HG03575 (cell line): ENCODE measurements around the gene AURKB.
"Not testable (repeated sequence)": the region's sequence is repeated elsewhere in the genome, so short reads cannot be mapped to it uniquely, and the experiment has no call there.

Experiments
- ATAC-seq: cut with Tn5 transposase; IDR thresholded peaks from one replicate; pipeline ENCODE4 v1.9.1; 2021; ENCODE audit not compliant: unreplicated experiment, insufficient number of reproducible peaks, low FRiP score; ENCODE audit errors: extremely low read depth

The AURKB gene

GRCh38 chr17:8226536-8227237, 16.3 kb upstream of the AURKB start:
- ATAC-seq, result no peak

DNA sequence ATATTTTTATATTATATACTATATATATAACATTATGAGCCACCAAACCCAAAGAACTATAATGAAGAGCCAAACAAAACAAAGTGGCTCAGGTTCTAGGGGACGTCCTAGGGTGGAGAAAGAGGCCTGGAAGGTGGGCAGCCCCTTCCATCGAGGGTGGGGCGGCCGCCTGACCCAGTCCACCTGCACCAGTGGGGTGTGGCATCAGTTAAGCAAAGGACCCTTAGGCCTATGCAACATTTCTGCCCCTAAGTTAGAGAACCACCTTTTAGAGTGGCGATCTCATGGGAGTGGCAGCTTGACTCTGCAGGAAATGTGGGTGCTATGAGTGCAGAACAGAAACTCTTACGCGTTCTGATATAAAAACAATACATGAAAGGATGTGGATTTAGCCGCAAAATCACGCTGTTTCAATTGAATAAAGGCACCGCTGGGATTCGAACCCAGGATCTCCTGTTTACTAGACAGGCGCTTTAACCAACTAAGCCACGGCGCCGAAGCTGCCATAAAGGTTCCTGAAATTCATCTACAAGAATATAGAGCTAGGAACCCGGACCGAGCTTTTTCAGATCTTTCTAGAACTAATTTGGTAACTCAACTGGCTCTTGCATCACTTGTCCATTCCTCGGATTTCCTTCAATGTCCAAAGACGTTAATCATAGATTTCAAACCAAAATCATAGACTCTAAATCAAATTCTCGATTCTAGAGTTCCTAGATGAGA, 15.6 kb upstream of the AURKB start:
- no peak for ATAC-seq

DNA sequence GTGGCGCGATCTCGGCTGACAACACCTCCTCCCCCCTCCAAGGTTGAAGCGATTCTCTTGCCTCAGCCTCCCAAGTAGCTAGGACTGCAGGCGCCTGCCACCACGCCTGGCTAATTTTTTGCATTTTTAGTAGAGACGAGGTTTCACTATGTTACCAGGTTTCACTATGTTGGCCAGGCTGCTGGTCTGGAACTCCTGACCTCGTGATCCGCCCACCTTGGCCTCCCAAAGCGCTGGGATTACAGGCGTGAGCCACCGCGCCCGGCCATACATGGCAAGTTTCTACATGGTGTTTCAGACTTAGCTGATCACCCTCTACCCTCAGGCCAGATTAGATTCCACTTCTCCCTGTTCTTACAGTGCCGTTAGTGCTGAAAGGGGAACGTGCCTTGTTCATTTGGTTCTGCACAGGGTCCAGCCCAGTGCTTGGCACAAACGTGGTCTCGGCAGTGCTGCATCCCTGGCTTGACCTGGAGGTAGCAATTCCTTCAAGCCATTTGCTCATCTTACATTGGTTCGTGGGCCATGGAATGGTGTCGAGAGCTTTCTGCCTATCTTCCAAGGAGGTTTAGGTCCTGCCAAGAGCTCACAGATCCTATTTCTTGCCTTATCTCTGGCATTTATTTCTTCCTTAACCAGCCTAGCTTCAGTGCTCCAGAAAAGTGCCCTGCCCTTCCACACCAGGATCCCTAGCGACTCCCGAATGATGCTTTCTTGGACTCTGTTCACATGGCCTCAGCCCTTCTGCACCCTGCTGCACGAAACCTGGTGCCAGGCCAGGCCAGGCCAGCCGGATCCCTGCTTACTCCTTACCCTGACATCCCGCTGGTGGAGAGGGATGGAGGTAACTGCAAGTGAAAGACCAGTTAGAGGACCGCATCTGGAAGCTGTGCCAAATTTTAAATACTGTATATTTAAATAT, 14.8 kb upstream of the AURKB start:
- no peak for ATAC-seq

GRCh38 chr17:8223356-8224126, 13.2 kb upstream of the AURKB start:
- ATAC-seq, result no peak

DNA sequence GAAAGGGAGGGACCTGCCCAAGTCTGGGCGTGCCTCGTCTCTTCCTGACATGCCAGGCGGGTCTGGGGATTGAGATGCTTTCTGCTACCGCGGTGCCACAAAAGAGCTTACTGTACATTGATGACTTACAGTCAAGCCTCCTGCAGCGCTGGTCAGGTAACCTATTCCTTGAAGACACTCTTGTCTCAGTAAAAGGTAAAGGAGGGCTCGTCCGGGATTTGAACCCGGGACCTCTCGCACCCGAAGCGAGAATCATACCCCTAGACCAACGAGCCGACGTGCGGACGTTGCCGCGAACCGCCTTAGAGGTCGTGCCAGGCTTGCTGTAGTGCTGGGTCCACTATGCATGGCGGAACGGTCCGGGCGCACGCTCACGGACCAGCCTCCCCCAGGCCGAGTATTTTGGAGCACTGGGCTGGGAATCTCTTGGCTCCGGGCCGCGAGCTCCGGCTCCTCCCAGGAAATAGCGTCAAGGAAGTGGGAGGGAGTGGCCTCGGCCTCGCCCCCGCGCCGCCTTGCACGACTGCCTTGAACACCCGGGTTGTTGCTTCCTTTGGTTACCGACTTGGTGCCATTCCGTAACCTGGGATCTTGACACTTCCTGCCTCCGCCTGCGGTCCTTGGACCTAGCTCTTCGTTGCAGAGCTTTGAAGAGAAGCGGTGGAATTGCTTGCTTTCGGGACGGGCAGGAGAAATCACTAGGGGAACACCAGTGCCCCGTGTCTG, 12.4 kb upstream of the AURKB start:
- ATAC-seq, result no peak

DNA sequence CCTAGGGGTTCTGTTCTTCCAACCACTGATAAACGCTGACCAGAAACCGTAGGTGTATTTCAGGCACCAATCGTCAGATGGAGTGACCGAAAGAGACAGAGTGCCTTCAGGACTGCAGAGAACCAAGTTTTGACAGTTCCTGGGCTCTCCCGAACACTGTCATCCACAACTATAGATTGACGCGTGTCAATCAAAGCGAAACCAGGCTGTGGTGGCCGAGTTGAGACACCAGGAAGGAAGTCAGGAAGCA, 11.9 kb upstream of the AURKB start:
- ATAC-seq, result no peak

DNA sequence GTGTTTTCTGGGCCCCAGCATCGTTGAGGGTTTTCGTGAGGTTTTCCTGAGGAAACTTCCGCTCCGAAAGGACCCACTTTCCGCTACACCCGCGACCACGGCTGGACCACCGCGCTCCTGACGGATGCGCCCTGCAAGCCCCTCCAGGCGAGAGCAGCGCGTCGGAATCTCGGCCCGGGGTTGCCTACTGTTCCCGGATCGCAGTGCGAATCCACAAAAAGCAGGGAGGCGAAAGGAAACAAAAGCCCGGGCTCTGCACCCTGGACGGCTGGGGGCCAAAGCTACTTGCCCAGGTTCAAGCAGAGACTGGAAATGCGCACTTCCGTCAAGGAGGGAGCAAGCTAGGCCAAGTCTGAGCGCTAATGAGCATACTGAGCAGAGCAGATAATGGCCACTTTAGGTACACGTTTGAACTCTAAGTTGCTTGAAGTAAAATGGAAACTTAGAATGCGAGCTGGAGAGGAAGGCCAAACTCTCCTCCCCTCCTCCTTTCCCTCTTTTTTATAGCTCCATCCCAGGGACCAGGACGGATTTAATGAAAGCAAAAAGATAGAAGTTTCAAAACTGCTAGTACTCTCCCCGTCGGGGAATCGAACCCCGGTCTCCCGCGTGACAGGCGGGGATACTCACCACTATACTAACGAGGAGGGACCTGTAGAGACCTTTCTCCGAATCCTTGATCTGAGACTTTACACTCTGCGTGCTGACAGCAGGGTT, 11.4 kb upstream of the AURKB start:
- no peak for ATAC-seq

DNA sequence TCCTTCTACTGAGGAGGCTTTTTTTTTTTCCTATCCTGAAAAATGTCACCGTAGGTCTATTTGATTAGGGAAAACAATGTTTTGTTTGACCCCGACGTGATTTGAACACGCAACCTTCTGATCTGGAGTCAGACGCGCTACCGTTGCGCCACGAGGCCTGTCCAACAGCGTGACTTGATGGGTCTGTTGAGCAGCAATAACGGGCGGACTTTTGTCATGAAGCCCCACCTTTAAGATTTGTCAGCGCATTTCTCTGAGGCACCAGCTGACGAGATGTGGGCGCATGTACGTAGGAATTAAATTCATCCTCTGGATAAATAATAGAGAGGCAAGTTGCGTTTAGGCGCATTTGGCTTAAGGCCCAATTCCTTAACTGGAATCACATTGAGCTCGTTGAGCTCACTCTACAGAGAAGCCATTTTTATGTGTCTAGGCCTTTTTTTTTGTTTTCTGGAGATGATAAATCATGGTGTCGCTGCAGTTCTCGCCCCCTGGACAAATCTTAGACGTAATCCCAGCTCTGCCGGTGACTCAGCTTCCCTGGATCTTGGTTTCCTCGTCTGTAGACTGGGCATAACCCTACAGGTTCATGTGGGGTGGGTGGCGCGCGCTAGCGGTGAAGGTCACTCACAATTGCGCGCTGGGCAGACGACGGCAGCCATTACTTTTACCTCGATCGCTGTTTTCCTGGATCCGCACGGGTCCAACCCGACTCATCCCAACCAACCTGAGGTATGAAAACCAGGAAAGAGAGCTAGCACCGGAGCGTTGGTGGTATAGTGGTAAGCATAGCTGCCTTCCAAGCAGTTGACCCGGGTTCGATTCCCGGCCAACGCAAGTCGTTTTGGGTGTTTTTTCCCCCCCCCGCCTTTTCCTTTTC, 10.6 kb upstream of the AURKB start:
- no peak for ATAC-seq

DNA sequence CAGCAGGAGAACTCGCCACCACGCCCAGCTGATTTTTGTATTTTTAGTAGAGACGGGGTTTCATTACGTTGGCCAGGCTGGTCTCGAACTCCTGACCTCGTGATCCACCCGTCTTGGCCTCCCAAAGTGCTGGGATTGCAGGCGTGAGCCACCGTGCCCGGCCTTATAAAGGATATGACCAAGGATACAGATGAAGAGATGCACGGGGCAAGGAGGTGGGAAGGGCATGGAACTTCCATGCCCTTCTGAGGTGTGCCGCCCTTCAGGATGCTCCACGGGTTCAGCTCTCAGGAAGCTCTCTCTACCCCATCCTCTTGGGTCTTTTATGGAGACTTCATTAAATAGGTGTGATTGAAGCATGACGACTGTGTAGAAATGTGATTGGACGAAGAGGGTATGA, 3.6 kb upstream of the AURKB start:
- ATAC-seq, result not testable (repeated sequence)

GRCh38 chr17:8212312-8213180, 2.2 kb upstream of the AURKB start:
- ATAC-seq, result no peak

- ATAC-seq, result no peak
Measured at GRCh38 chr17:8210761-8211458, 535 bp upstream of the AURKB start.

DNA sequence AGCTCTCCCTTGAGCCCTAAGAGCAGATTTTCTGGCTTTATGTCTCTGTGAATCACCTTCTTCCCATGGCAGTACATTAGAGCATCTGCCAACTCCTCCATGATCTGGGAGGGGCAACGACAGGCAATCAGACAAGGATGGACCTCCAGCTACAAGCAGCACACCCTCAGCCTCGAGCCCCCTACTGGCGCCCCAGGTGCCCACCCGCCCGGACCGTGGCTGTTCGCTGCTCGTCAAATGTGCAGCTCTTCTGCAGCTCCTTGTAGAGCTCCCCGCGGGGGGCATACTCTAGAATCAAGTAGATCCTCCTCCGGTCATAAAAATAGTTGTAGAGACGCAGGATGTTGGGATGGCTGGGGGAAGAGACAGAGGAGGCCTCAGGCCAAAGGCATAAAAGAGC, 3.8 kb downstream of the AURKB start:
- no peak for ATAC-seq

- no peak for ATAC-seq
Measured at GRCh38 chr17:8204761-8205555, 5.4 kb downstream of the AURKB start.

DNA sequence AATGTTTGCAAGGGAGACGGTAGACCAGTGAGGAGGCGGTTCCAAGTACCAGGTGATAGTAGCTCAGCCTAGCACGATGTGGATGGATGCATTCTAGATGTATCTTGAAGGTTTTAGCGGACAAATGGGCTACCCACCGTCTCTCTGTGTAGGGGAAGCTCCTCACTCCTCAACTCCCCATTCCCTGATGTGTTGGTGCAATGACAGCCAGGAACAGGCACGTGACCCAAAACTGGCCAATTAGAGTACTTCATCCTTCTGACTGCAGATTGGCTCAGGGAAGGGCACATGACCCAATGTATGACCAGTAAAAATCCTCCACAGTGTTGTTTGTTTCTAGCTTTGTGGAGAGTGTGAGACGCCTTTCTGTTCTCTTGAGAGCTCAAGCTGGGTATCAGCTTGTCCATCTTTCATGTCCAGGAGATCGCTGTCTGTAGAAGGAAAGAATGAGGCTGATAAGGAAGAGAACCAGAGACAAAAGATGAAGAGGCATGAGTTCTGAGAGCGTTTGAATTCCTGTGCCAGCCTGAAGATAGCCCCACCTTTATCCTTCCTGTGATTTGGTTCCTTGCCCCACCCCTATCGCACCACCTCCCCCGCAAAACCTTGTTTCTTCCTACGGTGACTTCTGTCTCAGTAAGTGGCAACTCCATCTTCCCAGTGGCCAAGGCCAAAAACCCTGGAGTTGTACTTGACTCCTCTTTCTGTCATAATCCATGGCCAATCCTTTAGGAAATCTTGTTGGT, 18.1 kb downstream of the AURKB start:
- no peak for ATAC-seq
